ENCODE data around the gene PIR. TPM values are rescaled to one million over a fixed set of nuclear protein-coding genes. Genes with fewer than 3 reads are reported as not detected.

The PIR gene
- total RNA-seq, 1 experiment from 2014 or later: 29.7 TPM

DNA sequence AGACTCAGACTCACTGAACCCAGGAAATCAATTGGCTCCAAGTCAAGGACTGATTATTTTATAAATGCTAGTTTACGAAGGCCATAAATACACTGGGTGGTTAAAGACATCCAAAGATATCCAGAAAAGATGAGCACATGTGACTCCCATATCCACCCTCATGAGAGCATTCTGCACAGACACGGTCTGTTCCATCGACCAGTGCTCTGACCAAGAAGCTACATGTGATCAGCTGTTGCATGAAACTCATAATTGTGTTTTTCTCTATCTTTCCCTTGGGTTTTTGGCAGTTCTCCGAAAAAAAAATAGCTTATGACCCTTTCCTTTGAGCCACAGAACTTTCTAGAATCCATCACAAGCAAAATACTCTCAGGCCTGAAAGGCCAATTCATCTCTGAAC lies 2.7 kb upstream of the PIR start:
- WGBS (ENCODE audit: extremely low coverage, insufficient read length, low lambda C conversion rate): no CpG with 5 or more reads among the region's 4 CpGs
- H2AFZ ChIP-seq (ENCODE audit: low read length): no peak overlapping the region

More for the DNA sequence above, 2.7 kb upstream of the PIR start:
- Histone ChIP-seq H3K27me3 (ENCODE audit: insufficient read depth, low read length) (no peaks in the 10 kb centered on the region), H2BK12ac (ENCODE audit: insufficient read length, low read depth, low read length) (no peak overlapping the region), H2BK15ac (ENCODE audit: low read depth, low read length) (no peak overlapping the region), H2BK20ac (ENCODE audit: low read depth, low read length, poor library complexity, severe bottlenecking) (no peak overlapping the region), H4K20me1 (ENCODE audit: control insufficient read depth, insufficient read depth, insufficient read length) (no peaks in the 10 kb centered on the region), H3K9me3 (ENCODE audit: control insufficient read depth, low read depth, low read length) (no peaks in the 10 kb centered on the region), H3K4me2 (ENCODE audit: insufficient read depth, insufficient read length, low read length) (no peak overlapping the region), H4K8ac (replicated peaks; ENCODE audit: insufficient read length, low read depth, low read length) (no peak overlapping the region), H4K91ac (ENCODE audit: insufficient read length, low read depth, low read length) (no peak overlapping the region), H3K4ac (ENCODE audit: low read depth, low read length) (no peak overlapping the region), H3K56ac (ENCODE audit: insufficient read length, low read depth, low read length) (no peak overlapping the region), H3T11ph (ENCODE audit: low read length) (no peak overlapping the region), H3K27ac (ENCODE audit: insufficient read length, low read depth, low read length) (no peak overlapping the region), H3K79me1 (ENCODE audit: insufficient read depth, low read depth, low read length, poor library complexity, severe bottlenecking) (no peaks in the 10 kb centered on the region), H3K9ac (ENCODE audit: extremely low read depth, insufficient read length, low read length) (no peak overlapping the region), H3K14ac (ENCODE audit: insufficient read depth, low read length) (no peak overlapping the region), H3K18ac (ENCODE audit: insufficient read length, low read depth, low read length) (no peak overlapping the region), H2BK5ac (ENCODE audit: insufficient read length, low read length) (no peak overlapping the region), H3K4me1 (ENCODE audit: insufficient read depth, low read length) (no peaks in the 10 kb centered on the region; the same call in 1 of the 2 replicates), H3K23ac (ENCODE audit: insufficient read length, low read depth, low read length) (no peak overlapping the region), H3K79me2 (ENCODE audit: insufficient read depth, low read length) (no peaks in the 10 kb centered on the region), H3K23me2 (ENCODE audit: insufficient read length, low read depth, low read length, poor library complexity, severe bottlenecking) (peaks cover 3% of the 10 kb centered on the region), H4K5ac (ENCODE audit: insufficient read length, low read depth, low read length) (no peak overlapping the region), H2BK120ac (ENCODE audit: low read depth, low read length, poor library complexity, severe bottlenecking) (no peak overlapping the region), H2AK5ac (ENCODE audit: insufficient read length, low read length) (no peak overlapping the region)
- H3K27me3 Mint-ChIP-seq (ENCODE audit: low read depth): no peaks in the 10 kb centered on the region; the same call in 1 of the 2 replicates
- H3K4me3 Mint-ChIP-seq: no peak overlapping the region
- H3K27ac Mint-ChIP-seq: no peak overlapping the region
- H3K36me3 Mint-ChIP-seq (ENCODE audit: insufficient read depth in 1 of 3, low read depth in 3 of 3): peaks cover 3 to 5% (median 4%) of the 10 kb centered on the region in 3 experiments; a peak in 6 of 7 replicates
- DNase-seq: no peak
- no peak for TF ChIP-seq CTCF (conservative IDR thresholded peaks at IDR 0.05)
- H3K4me1 Mint-ChIP-seq: peaks cover 18% of the 10 kb centered on the region in 2 experiments
- no peaks in the 10 kb centered on the region for H3K9me3 Mint-ChIP-seq

Measured in H9 (cell line).